ENCODE measurements around the gene DLGAP4.

The DLGAP4 gene

GRCh38 chr20:36404435-36404978 is 98.4 kb downstream of the DLGAP4 start:
- no peak for DNase-seq (ENCODE audit: low read depth, low spot score)

- no peak for DNase-seq (ENCODE audit: low read depth, low spot score)
These were observed 99.1 kb downstream of the DLGAP4 start for GRCh38 chr20:36405255-36405654.

- DNase-seq (ENCODE audit: low read depth, low spot score), result no peak
These were observed 101.1 kb downstream of the DLGAP4 start for GRCh38 chr20:36407199-36407733.

- DNase-seq (ENCODE audit: low read depth, low spot score), result no peak
These were observed 102.1 kb downstream of the DLGAP4 start for GRCh38 chr20:36408219-36408618.

GRCh38 chr20:36411861-36412454 is 105.8 kb downstream of the DLGAP4 start:
- DNase-seq (ENCODE audit: low read depth, low spot score), result no peak

GRCh38 chr20:36415475-36416002 is 109.4 kb downstream of the DLGAP4 start:
- no peak for DNase-seq (ENCODE audit: low read depth, low spot score)

- DNase-seq (ENCODE audit: low read depth, low spot score), result no peak
These were observed 112.6 kb downstream of the DLGAP4 start for GRCh38 chr20:36418711-36419110.

- DNase-seq (ENCODE audit: low read depth, low spot score), result no peak
These were observed 115.5 kb downstream of the DLGAP4 start for GRCh38 chr20:36421641-36422040.

- DNase-seq (ENCODE audit: low read depth, low spot score), result no peak
These were observed 118.2 kb downstream of the DLGAP4 start for GRCh38 chr20:36424314-36424713.

- DNase-seq (ENCODE audit: low read depth, low spot score), result no peak
These were observed 119.0 kb downstream of the DLGAP4 start for GRCh38 chr20:36425166-36425565.

- DNase-seq (ENCODE audit: low read depth, low spot score), result no peak
These were observed 125.5 kb downstream of the DLGAP4 start for GRCh38 chr20:36431604-36432003.

- no peak for DNase-seq (ENCODE audit: low read depth, low spot score)
These were observed 126.0 kb downstream of the DLGAP4 start for GRCh38 chr20:36432096-36432495.

GRCh38 chr20:36434383-36434782 is 128.2 kb downstream of the DLGAP4 start:
- DNase-seq (ENCODE audit: low read depth, low spot score), result no peak

GRCh38 chr20:36435124-36435523 is 129.0 kb downstream of the DLGAP4 start:
- DNase-seq (ENCODE audit: low read depth, low spot score), result no peak

- DNase-seq (ENCODE audit: low read depth, low spot score), result peak; percentile 73
These were observed 129.7 kb downstream of the DLGAP4 start for GRCh38 chr20:36435592-36436541.

- peak; percentile 25 for DNase-seq (ENCODE audit: low read depth, low spot score)
These were observed 133.0 kb downstream of the DLGAP4 start for GRCh38 chr20:36439040-36439730.

- no peak for DNase-seq (ENCODE audit: low read depth, low spot score)
These were observed 133.6 kb downstream of the DLGAP4 start for GRCh38 chr20:36439731-36440072.

- no peak for DNase-seq (ENCODE audit: low read depth, low spot score)
These were observed 134.4 kb downstream of the DLGAP4 start for GRCh38 chr20:36440370-36441026.

- no peak for DNase-seq (ENCODE audit: low read depth, low spot score)
These were observed 134.9 kb downstream of the DLGAP4 start for GRCh38 chr20:36441027-36441414.

GRCh38 chr20:36441416-36441815 is 135.3 kb downstream of the DLGAP4 start:
- DNase-seq (ENCODE audit: low read depth, low spot score), result no peak

GRCh38 chr20:36445847-36446246 is 139.7 kb downstream of the DLGAP4 start:
- DNase-seq (ENCODE audit: low read depth, low spot score), result no peak

Measured in activated naive CD8-positive, alpha-beta T cell treated with anti-CD3 and anti-CD28 coated beads, Interleukin-2, amount 50 U/mL, for 16 hours (primary cell).